Measurements from ENCODE around the gene ZBTB11.

The ZBTB11 gene

GRCh38 chr3:101603184-101603583 lies 73.7 kb downstream of the ZBTB11 start:
- DNase-seq: no peak

GRCh38 chr3:101602731-101603130 lies 74.2 kb downstream of the ZBTB11 start:
- DNase-seq: no peak
